B cell (primary cell): ENCODE measurements around the gene KCNQ5. TPM values are rescaled to one million over a fixed set of nuclear protein-coding genes. Genes with fewer than 3 reads are reported as not detected.

ENCODE experiments used
- ATAC-seq: fragments of 200-7000 bp; cut with Tn5 transposase; one replicate; pipeline ENCODE4 v1.10.0; 2021; ENCODE audit warnings: low read depth, mild to moderate bottlenecking, moderate number of reproducible peaks, moderate library complexity
- CTCF ChIA-PET: fragments of 350-600 bp; sonication (Branson Sonifier 250); formaldehyde crosslinking; loops from one replicate; lab custom pipeline; 2021; ENCODE audit warnings: antibody characterized with exemption, inconsistent platforms; lab: Charles Lee
- POLR2A ChIA-PET: fragments of 350-600 bp; sonication (Branson Sonifier 250); formaldehyde crosslinking; loops from one replicate; lab custom pipeline; 2021; ENCODE audit warnings: antibody characterized with exemption; lab: Charles Lee
- DNase-seq: peaks from one replicate; pipeline ENCODE4 v3.0.0; 2013
- H2AFZ ChIP-seq: 2 replicates; pipeline ENCODE4 v1.6.1; 2012; ENCODE audit warnings: mild to moderate bottlenecking, low read depth, low read length; ENCODE audit not compliant: insufficient read depth, poor library complexity, severe bottlenecking
- H3K27ac ChIP-seq, 2 donors: 1 replicate in 1 of 2; 2 replicates in 1 of 2; pipeline ENCODE4 v1.5.1; 2012 to 2013; ENCODE audit warnings: low read length in 2 of 2, mild to moderate bottlenecking in 2 of 2, moderate library complexity in 1 of 2
- H3K27me3 ChIP-seq, 4 experiments: fragments of 200-600 bp in 1 of 4; sonication (generic) in 1 of 4; replicated peaks in 1 of 4; 1 replicate in 2 of 4; 2 replicates in 2 of 4; pipeline versions ENCODE4 v1.6.1 to v1.7.0; 2013 to 2016; ENCODE audit warnings: low read length in 3 of 4, mild to moderate bottlenecking in 2 of 4, mixed read lengths in 1 of 4, moderate library complexity in 1 of 4; ENCODE audit not compliant: insufficient read depth in 4 of 4, control insufficient read depth in 3 of 4; ENCODE audit errors: control extremely low read depth in 1 of 4
- H3K36me3 ChIP-seq, 2 experiments: replicated peaks in 1 of 2; 1 replicate in 1 of 2; 2 replicates in 1 of 2; pipeline versions ENCODE4 v1.6.1 to v1.7.1; 2013; ENCODE audit warnings: low read length in 1 of 2; ENCODE audit not compliant: insufficient read depth in 2 of 2, control insufficient read depth in 1 of 2; ENCODE audit errors: control extremely low read depth in 1 of 2, extremely low read depth in 1 of 2
- H3K4me1 ChIP-seq, 2 donors: fragments of 200-600 bp in 1 of 2; sonication (generic) in 1 of 2; 1 replicate in 1 of 2; 2 replicates in 1 of 2; pipeline versions ENCODE4 v1.5.1 to v1.6.1; 2013 to 2017; ENCODE audit warnings: low read length in 2 of 2; ENCODE audit not compliant: control insufficient read depth in 2 of 2, insufficient read depth in 2 of 2
- H3K4me2 ChIP-seq: replicated peaks from 2 replicates; pipeline ENCODE3; 2012; ENCODE audit warnings: mild to moderate bottlenecking, low read depth, low read length; ENCODE audit not compliant: poor library complexity, severe bottlenecking
- H3K4me3 ChIP-seq, 5 experiments: fragments of 200-600 bp in 1 of 5; sonication (generic) in 1 of 5; 1 replicate in 3 of 5; 2 replicates in 2 of 5; pipeline versions ENCODE4 v1.5.1 to v1.7.0; 2011 to 2016; ENCODE audit warnings: low read length in 4 of 5, mild to moderate bottlenecking in 4 of 5, low read depth in 2 of 5, control low read depth in 1 of 5, moderate library complexity in 1 of 5; ENCODE audit not compliant: insufficient read depth in 1 of 5; ENCODE audit errors: control extremely low read depth in 1 of 5, extremely low read depth in 1 of 5
- H3K79me2 ChIP-seq: fragments of 200-600 bp; sonication (generic); one replicate; pipeline ENCODE4 v1.6.0; 2016; ENCODE audit warnings: low read length; ENCODE audit not compliant: control insufficient read depth, insufficient read depth
- H3K9ac ChIP-seq: fragments of 200-600 bp; sonication (generic); 2 replicates; pipeline ENCODE4 v1.6.1; 2017; ENCODE audit warnings: mild to moderate bottlenecking, low read length, moderate library complexity
- H3K9me3 ChIP-seq, 3 donors: one replicate each; pipeline versions ENCODE4 v1.6.1 to v1.7.1; 2013; ENCODE audit warnings: low read length in 2 of 3; ENCODE audit not compliant: control insufficient read depth in 2 of 3, insufficient read depth in 1 of 3; ENCODE audit errors: control extremely low read depth in 1 of 3
- H4K20me1 ChIP-seq: 2 replicates; pipeline ENCODE4 v1.6.0; 2012; ENCODE audit warnings: mild to moderate bottlenecking, low read length; ENCODE audit not compliant: insufficient read depth, control insufficient read depth, poor library complexity, severe bottlenecking
- H3K27ac Mint-ChIP-seq: one replicate; pipeline ENCODE4 v1.8.0; 2021; ENCODE audit warnings: mixed read lengths
- H3K27me3 Mint-ChIP-seq: one replicate; pipeline ENCODE4 v1.8.0; 2021; ENCODE audit warnings: mixed read lengths
- H3K4me1 Mint-ChIP-seq: one replicate; pipeline ENCODE4 v1.8.0; 2021; ENCODE audit warnings: mixed read lengths
- H3K4me3 Mint-ChIP-seq: one replicate; pipeline ENCODE4 v1.8.0; 2021; ENCODE audit warnings: mixed read lengths
- H3K9me3 Mint-ChIP-seq: one replicate; pipeline ENCODE4 v1.8.0; 2022; ENCODE audit warnings: mixed read lengths; ENCODE audit not compliant: insufficient read depth
- EZH2 ChIP-seq: IDR thresholded peaks from 2 replicates; pipeline ENCODE4 v1.6.1; 2012; ENCODE audit warnings: borderline replicate concordance, low read depth, mild to moderate bottlenecking, moderate library complexity, low read length; ENCODE audit not compliant: insufficient read depth, poor library complexity, severe bottlenecking
- WGBS: methylation state at CpG from one replicate; pipeline ENCODE4 v1.1.5; 2013; ENCODE audit warnings: missing lambda C conversion rate; ENCODE audit not compliant: insufficient coverage; 5-methylcytosine and 5-hydroxymethylcytosine counted together
- intact Hi-C: fragments of 100-400 bp; cut with micrococcal nuclease; formaldehyde crosslinking; loops from one replicate; pipeline ENCODE4 v1.10.0; 2022
- polyA plus RNA-seq: library from polyadenylated mRNA; depleted of rRNA; stranded (reverse); fragments of >200 nt; gene quantifications from 2 replicates; pipeline ENCODE4 v1.2.3, GENCODE V29; 2012
- total RNA-seq, 2 donors: library from RNA; stranded (reverse); fragments of 120-200 nt in 1 of 2; gene quantifications; 1 replicate in 1 of 2; 2 replicates in 1 of 2; pipeline versions ENCODE4 v1.2.3 to v1.2.4, GENCODE V29; 2013 to 2022
- TF ChIP-seq, protein P1 (sequence below): fragments of 200-600 bp; IDR thresholded peaks from one replicate; pipeline ENCODE4 v1.8.0; 2022; ENCODE audit warnings: antibody characterized with exemption, mild to moderate bottlenecking

The KCNQ5 gene
- total and polyA plus RNA-seq, 2 donors (not counting 1 experiment from before 2014, with no cell fraction given), result 2.3 to 9.4 TPM

DNA sequence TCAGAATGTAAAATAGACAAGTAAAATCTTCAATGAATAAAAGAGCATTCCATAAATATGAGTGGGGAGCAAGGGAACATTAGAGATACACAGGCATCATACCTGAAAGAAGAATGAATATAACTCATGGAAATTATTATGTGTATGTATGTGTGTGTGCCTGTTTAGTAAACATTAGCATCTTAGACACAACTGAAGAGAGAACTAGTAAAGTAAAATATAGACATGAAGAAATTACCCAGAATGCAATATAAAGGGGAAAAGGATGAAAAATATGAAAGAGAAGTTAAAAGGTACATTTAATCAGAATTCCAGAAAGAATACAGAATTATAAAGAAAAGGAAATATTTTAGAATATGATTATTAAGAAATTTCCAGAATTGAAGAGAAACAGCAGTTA, 264.3 kb downstream of the KCNQ5 start:
- H3K4me1 Mint-ChIP-seq, result no peaks in the 10 kb centered on the region
- Histone ChIP-seq H3K4me3 (no peak overlapping the region), H3K9me3 (peaks cover 0 to 7% (median 7%) of the 10 kb centered on the region in 3 donors), H2AFZ (no peak overlapping the region), H3K4me1 (no peaks in the 10 kb centered on the region), H3K9ac (no peak overlapping the region), H3K27ac (no peak overlapping the region), H4K20me1 (no peaks in the 10 kb centered on the region), H3K79me2 (no peaks in the 10 kb centered on the region), H3K36me3 (peaks cover 0 to 1% of the 10 kb centered on the region in 2 experiments), H3K4me2 (no peak overlapping the region), H3K27me3 (no peaks in the 10 kb centered on the region)
- ATAC-seq, result no peak
- TF ChIP-seq, protein P1, sequence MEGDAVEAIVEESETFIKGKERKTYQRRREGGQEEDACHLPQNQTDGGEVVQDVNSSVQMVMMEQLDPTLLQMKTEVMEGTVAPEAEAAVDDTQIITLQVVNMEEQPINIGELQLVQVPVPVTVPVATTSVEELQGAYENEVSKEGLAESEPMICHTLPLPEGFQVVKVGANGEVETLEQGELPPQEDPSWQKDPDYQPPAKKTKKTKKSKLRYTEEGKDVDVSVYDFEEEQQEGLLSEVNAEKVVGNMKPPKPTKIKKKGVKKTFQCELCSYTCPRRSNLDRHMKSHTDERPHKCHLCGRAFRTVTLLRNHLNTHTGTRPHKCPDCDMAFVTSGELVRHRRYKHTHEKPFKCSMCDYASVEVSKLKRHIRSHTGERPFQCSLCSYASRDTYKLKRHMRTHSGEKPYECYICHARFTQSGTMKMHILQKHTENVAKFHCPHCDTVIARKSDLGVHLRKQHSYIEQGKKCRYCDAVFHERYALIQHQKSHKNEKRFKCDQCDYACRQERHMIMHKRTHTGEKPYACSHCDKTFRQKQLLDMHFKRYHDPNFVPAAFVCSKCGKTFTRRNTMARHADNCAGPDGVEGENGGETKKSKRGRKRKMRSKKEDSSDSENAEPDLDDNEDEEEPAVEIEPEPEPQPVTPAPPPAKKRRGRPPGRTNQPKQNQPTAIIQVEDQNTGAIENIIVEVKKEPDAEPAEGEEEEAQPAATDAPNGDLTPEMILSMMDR, result no peak
- no peak for TF ChIP-seq EZH2
- POLR2A ChIA-PET, result no interaction called here
- DNase-seq, result no peak
- H3K27ac Mint-ChIP-seq, result no peak overlapping the region
- intact Hi-C loops, result no loop called here
- H3K4me3 Mint-ChIP-seq, result no peak overlapping the region
- CTCF ChIA-PET, result no interaction called here
- H3K27me3 Mint-ChIP-seq, result no peaks in the 10 kb centered on the region
- H3K9me3 Mint-ChIP-seq, result peaks cover 6% of the 10 kb centered on the region

DNA sequence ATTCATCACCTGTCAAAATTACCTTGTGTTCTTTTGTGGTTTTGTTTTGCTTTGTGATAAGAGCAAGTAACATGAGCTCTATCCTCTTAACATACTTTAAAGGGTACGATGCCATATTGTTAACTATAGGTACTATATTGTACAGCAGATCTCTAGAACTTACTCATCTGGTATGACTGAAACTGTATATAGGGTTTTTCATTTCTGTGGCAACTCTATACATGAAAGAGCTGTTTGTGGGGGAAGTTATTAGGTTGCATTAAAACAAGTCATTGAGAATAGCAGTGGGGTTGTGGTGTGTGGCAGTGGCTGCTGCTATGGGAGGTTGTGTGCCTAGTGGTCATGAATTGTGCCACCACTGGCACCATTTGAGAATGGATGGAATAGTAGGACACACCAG, 268.4 kb downstream of the KCNQ5 start:
- H2AFZ ChIP-seq, result no peak overlapping the region
- no peaks in the 10 kb centered on the region for H3K27me3 ChIP-seq
- H3K4me3 Mint-ChIP-seq, result no peak overlapping the region
- no peaks in the 10 kb centered on the region for H4K20me1 ChIP-seq
- TF ChIP-seq EZH2, result no peak
- TF ChIP-seq, protein P1, result no peak
- peaks cover 0 to 7% (median 7%) of the 10 kb centered on the region in 3 donors for H3K9me3 ChIP-seq
- no peaks in the 10 kb centered on the region for H3K27me3 Mint-ChIP-seq
- H3K4me2 ChIP-seq, result no peak overlapping the region
- POLR2A ChIA-PET, result no interaction called here
- H3K4me1 Mint-ChIP-seq, result no peaks in the 10 kb centered on the region
- peaks cover 6% of the 10 kb centered on the region for H3K9me3 Mint-ChIP-seq
- DNase-seq (no peak), ATAC-seq (no peak)
- no peaks in the 10 kb centered on the region for H3K79me2 ChIP-seq
- no peaks in the 10 kb centered on the region for H3K4me1 ChIP-seq
- intact Hi-C loops, result no loop called here
- CTCF ChIA-PET, result no interaction called here
- no peak overlapping the region for H3K9ac ChIP-seq
- H3K4me3 ChIP-seq, result no peak overlapping the region
- H3K27ac ChIP-seq, result no peak overlapping the region
- no peak overlapping the region for H3K27ac Mint-ChIP-seq
- H3K36me3 ChIP-seq, result no peaks in the 10 kb centered on the region
- WGBS, result no CpG with 5 or more reads among the region's 1 CpG
